ENCODE results near the gene MAIP1. TPM values are rescaled to one million over a fixed set of nuclear protein-coding genes. Genes with fewer than 3 reads are reported as not detected.

The MAIP1 gene
- total RNA-seq, 1 donor from 2014 or later, result 18.7 TPM

GRCh38 chr2:199943373-199943772 is 12.0 kb upstream of the MAIP1 start:
- intact Hi-C loops (cut with micrococcal nuclease), result no loop called here

- intact Hi-C loops (cut with micrococcal nuclease), result no loop called here
Measured at GRCh38 chr2:199946196-199946595, 9.2 kb upstream of the MAIP1 start.

GRCh38 chr2:199946836-199947235 is 8.5 kb upstream of the MAIP1 start:
- intact Hi-C loops (cut with micrococcal nuclease), result no loop called here

GRCh38 chr2:199950396-199950795 is 5.0 kb upstream of the MAIP1 start:
- intact Hi-C loops (cut with micrococcal nuclease), result loop anchor here (10.0 kb wide), 2 partner anchors 864 to 914 kb away; partner anchors contain the start of genes BZW1 and CLK1

GRCh38 chr2:199951023-199951422 is 4.4 kb upstream of the MAIP1 start:
- intact Hi-C loops (cut with micrococcal nuclease), result loop anchor here (10.0 kb wide), 2 partner anchors 864 to 914 kb away; partner anchors contain the start of genes BZW1 and CLK1

GRCh38 chr2:199955007-199955338 is 409 bp upstream of the MAIP1 start:
- intact Hi-C loops (cut with micrococcal nuclease), result loop anchor here (1.0 to 10.0 kb wide), 6 partner anchors 26 to 910 kb away; partner anchors contain the start of genes BZW1, C2orf69, CLK1 and KCTD18

GRCh38 chr2:199956062-199956380 is 639 bp downstream of the MAIP1 start:
- intact Hi-C loops (cut with micrococcal nuclease), result loop anchor here (10.0 kb wide), 2 partner anchors 859 to 909 kb away; partner anchors contain the start of genes BZW1 and CLK1

GRCh38 chr2:199958014-199958413 is 2.6 kb downstream of the MAIP1 start:
- intact Hi-C loops (cut with micrococcal nuclease), result loop anchor here (10.0 kb wide), 2 partner anchors 857 to 907 kb away; partner anchors contain the start of genes BZW1 and CLK1

- intact Hi-C loops (cut with micrococcal nuclease), result no loop called here
Measured at GRCh38 chr2:199962203-199962602, 6.8 kb downstream of the MAIP1 start.

- intact Hi-C loops (cut with micrococcal nuclease), result no loop called here
Measured at GRCh38 chr2:199966405-199966804, 11.0 kb downstream of the MAIP1 start.

- intact Hi-C loops (cut with micrococcal nuclease), result no loop called here
Measured at GRCh38 chr2:199966976-199967375, 11.6 kb downstream of the MAIP1 start.

- intact Hi-C loops (cut with micrococcal nuclease), result no loop called here
Measured at GRCh38 chr2:199968126-199968525, 12.7 kb downstream of the MAIP1 start.

- intact Hi-C loops (cut with micrococcal nuclease), result no loop called here
Measured at GRCh38 chr2:199972088-199972626, 16.8 kb downstream of the MAIP1 start.

- intact Hi-C loops (cut with micrococcal nuclease), result no loop called here
Measured at GRCh38 chr2:199973703-199974102, 18.3 kb downstream of the MAIP1 start.

- intact Hi-C loops (cut with micrococcal nuclease), result no loop called here
Measured at GRCh38 chr2:199975273-199975895, 20.0 kb downstream of the MAIP1 start.

GRCh38 chr2:199977984-199978415 is 22.6 kb downstream of the MAIP1 start:
- intact Hi-C loops (cut with micrococcal nuclease), result no loop called here

- intact Hi-C loops (cut with micrococcal nuclease), result no loop called here
Measured at GRCh38 chr2:199979398-199979797, 24.0 kb downstream of the MAIP1 start.

- intact Hi-C loops (cut with micrococcal nuclease), result loop anchor here (1.0 to 5.0 kb wide), 4 partner anchors 327 to 723 kb away; partner anchors contain the start of gene SPATS2L
Measured at GRCh38 chr2:199979832-199980628, 24.6 kb downstream of the MAIP1 start.

GRCh38 chr2:199982126-199982843 is 26.9 kb downstream of the MAIP1 start:
- intact Hi-C loops (cut with micrococcal nuclease), result loop anchor here (5.0 kb wide), 1 partner anchor 325 kb away; the partner anchor contains the start of gene SPATS2L

- intact Hi-C loops (cut with micrococcal nuclease), result loop anchor here (5.0 kb wide), 1 partner anchor 324 kb away; the partner anchor contains the start of gene SPATS2L
Measured at GRCh38 chr2:199983534-199983933, 28.2 kb downstream of the MAIP1 start.

- intact Hi-C loops (cut with micrococcal nuclease), result loop anchor here (5.0 kb wide), 1 partner anchor 323 kb away; the partner anchor contains the start of gene SPATS2L
Measured at GRCh38 chr2:199984159-199984558, 28.8 kb downstream of the MAIP1 start.
